Stimulated activated naive CD4-positive, alpha-beta T cell treated with Interleukin-2 at 50 U/mL for 16 hours (primary cell): ENCODE results near the gene LDB2.

ENCODE experiments used
- DNase-seq: peaks from one replicate; lab custom pipeline; 2025; lab: John Stamatoyannopoulos, UW

LDB2 gene

DNA sequence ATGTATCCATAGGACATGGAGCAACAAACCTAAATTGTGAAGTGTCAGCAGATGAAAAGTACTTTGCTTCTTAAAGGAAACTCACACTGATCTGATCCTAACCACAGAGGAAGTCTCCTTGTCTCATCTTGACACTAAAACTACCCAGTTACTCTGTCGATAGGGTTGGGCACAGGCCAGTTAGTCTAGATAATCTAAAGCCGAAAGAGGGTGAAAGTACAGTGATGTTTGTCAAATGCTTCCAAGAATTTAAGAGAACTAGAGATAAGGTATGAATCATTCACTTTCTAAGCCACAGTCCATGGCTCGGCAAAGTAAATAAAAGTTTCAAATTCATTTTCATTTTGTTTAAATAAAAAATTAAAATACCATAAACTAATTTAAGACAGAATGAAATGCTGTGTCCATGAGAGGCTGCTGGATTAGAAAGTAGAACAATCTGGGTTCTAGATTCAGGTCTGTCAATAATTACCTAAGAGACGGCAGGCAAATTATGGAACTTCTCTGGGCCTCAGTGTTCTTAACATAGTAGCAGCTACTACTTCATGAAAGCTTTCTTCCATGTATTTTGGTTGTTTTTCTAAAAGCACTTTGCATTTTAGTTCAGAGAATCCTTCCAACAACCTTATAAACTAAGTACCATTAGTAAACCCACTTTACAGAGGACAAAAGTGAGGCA, 176.7 kb downstream of the LDB2 start:
- no peak for DNase-seq

DNA sequence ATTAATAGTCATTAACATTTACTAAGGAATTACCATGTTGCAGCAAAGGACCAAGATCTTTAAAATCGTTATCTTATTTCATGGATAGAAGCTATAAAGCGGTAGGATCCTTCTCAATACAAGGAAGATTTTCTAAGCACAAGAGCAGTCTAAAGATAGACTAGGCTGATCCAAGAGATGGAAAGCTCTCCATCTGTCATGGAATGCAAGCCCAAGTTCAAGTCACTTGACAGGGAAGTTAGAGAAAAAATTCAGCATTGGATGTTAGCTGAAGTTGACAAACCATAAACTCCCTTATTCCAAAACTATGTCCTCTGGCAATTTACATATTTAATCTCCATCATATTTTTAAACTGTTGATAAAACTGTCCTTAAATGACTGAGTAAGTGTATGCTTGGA, 177.7 kb downstream of the LDB2 start:
- DNase-seq = no peak

DNA sequence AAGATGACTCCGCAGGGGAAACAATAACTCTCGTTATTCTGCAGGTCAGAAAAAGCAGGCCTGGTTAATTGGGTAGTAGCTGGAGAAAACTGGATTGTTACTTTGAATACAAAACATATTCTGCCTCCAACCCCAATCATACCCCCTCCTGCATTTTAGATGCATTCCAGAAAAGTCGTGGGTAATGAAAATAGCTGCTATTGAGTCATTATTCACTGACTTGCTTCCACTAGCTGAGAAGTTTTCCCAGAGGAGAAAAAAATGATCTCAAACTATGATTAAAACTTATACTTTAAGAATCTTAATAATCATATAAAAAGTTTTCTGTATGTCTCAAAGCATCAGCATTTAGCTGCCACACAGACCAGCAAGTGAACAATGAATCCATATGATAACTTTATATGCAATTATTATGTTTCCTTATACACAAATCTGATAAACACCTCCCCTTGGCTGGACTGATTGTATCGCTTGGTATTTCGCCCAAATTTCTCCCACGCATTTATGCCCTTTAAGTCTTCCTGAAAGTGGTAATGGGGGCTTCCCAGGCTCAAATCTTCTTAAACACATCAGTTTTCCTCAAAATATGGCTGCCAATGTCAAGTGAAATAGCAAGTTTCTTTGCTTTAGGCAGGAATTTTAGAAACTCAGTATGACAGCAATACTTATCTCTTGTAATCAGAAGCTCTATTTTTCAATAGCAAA, 181.0 kb downstream of the LDB2 start:
- DNase-seq = no peak

- DNase-seq = no peak
These were observed 183.0 kb downstream of the LDB2 start for GRCh38 chr4:16715482-16715881.

DNA sequence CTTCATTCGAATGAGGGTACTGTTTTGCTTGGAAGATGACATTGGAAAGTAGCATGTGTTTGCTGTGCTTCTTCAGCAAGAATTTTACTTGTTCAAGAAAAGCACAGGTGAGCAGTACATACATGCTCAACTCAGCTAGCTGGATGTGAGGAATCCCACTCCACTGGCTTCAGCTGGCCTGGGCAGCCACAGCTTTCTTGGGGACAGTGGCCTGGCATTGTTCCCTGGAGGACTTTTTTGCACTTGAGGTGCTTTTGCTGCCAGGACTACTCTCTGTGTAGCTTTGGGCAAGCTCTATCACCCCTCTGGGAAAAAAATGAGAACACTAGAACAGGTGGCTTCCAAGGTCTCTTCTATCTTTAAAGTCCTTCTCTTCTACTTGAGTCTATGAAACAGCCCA, 184.3 kb downstream of the LDB2 start:
- DNase-seq = no peak

DNA sequence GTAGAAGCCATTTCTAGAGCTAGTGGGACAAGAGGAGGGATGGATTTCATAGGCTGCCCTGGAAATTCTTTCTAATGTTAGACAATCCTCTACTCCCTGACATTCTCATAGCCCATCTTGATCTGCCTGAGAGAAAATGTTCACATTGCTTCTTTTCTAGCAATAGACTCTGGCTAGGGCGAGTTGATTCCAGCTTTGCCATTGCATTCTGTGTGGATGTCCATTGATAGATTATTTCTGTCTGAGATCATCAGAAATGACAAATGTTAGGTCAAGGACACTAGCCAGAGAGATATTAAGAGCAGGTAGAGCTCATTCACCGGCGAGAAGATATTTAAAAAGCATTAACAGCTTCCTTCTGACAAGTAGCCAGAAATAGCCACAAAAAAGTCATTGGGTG, 184.7 kb downstream of the LDB2 start:
- DNase-seq = no peak

DNA sequence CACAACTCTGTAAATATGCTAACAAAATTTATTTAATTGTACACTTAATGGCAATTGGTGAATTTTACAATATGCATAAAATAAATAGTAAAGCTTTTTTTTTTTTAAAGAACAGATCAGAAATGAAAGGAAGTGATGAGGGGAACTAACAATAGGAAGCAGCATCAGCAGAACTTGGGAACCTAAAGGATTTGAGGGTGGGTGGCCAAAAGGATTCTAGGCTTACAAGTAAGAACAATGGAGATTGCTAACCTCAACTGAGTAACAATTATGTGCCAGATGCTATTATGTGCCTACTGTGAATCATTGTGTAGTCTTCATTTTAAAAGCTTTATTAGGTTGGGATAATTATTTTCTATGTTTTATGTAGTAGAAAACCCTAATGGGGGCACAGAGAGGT, 185.2 kb downstream of the LDB2 start:
- DNase-seq = no peak

DNA sequence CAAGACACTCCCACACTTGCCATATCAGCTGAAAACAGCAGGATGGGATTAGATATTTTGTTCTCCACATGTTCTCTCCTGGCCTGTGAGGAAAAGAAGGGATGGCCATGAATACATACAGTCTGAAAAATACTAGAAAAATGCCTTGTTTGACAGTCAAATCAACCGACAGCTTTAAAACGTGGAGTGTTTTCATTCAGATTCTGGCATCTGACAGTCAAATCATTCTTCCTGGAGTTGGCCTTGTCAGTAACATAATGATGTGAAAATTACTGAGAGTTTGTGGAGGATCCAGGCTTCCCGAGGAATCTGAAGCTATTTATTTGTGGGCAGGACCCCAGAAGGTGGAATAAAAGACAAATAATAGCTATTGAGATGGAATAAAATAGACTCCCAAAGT, 188.2 kb downstream of the LDB2 start:
- DNase-seq = no peak

- no peak for DNase-seq
These were observed 190.6 kb downstream of the LDB2 start for GRCh38 chr4:16707874-16708273.

DNA sequence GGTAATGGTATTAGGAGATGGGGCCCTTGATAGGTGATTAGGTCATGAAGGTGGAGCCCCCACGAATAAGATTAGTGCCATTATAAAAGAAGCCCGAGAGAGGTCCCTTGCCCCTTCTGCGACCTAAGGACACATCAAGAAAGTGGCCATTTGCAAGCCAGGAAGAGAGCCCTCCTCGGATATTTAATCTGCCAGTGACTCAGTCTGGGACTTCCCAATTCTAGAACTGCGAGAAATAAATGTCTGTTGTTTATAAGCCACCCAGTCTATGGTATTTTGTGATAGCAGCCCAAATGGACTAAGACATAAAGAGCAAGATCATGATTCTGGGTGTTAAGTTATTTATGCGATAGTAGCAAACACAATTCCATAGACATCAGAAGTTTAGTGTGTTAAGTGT, 192.2 kb downstream of the LDB2 start:
- DNase-seq = no peak

DNA sequence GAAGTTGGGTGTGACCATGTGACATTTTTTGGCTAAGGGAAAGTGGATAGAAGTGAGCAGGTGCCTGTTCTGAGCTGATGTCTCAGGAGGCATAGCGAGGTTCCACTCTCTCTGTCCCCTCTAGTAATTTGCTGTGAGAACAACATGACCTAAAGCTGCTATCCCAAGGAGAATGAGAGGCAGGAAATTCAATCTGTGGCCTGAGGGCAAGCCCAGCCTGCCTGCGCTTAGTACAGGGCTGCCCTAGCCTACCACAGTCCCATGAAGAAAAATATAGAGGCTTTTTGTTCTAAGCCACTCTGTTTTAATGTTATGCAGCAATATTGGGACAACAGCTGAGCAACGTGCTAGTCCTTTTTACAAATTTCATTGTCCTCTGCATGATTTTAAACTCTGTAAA, 193.1 kb downstream of the LDB2 start:
- no peak for DNase-seq

- DNase-seq = no peak
These were observed 194.0 kb downstream of the LDB2 start for GRCh38 chr4:16704489-16704888.

DNA sequence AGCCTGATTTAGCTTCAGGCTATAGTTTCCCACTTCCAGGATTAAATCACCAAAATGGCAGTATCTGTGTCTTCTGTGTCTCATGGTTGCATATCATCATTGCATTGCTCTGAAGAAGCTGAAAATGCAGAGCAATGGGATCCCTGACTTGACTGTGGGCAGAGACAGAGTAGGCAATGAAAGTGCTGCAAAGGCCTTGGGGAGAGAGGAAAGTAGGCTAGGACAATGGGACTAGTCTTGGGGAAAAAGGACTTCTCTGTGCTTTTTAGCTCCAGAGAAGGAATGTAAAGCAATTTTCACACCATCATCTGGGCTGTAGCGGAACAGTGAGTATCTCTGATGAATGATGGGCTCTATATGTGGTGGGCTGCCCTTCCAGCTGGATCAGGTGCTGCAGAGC, 202.5 kb downstream of the LDB2 start:
- DNase-seq = no peak

DNA sequence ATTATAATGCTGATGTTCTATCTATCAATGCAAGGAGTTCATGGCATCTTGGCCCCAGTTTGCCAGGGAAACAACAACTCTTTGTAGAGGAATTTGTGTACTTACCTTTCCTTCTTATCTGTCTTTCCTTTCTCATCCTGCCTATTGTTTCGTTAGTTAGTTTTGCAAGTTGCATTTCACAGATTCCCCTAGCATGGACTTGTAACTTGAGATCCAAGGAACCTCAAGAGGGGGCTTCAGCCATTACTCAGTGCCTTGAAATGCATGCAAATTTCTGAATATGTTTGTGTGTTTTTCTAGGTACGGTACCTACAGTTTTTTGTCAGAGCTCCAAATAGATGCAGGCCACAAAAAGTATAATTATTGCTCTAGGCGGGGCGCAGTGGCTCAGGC, 203.6 kb downstream of the LDB2 start:
- DNase-seq = no peak

- no peak for DNase-seq
These were observed 204.1 kb downstream of the LDB2 start for GRCh38 chr4:16694173-16694883.

- DNase-seq = no peak
These were observed 204.8 kb downstream of the LDB2 start for GRCh38 chr4:16693641-16694040.

GRCh38 chr4:16692961-16693506, 205.4 kb downstream of the LDB2 start:
- no peak for DNase-seq

GRCh38 chr4:16692524-16692923, 205.9 kb downstream of the LDB2 start:
- no peak for DNase-seq

DNA sequence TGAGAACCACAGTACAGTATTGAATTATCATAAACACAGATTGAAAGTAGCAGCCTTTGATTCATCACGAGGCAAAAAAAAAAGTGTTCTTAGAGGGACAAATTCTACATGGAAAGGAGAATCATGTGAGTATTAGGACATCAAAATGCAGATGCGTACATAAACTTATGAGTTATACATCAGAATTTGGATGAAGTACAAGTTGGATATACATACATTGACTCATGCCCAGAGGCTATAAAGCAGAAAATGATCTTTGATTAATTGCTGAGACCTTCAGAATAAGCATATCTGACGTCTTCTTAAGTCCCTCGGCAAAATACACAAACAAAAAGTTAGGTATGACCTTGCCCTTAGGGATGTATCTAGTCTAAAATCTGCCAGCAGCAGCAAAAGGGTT, 206.4 kb downstream of the LDB2 start:
- no peak for DNase-seq

GRCh38 chr4:16691450-16691849, 207.0 kb downstream of the LDB2 start:
- DNase-seq = no peak

- DNase-seq = no peak
These were observed 210.6 kb downstream of the LDB2 start for GRCh38 chr4:16687845-16688244.

DNA sequence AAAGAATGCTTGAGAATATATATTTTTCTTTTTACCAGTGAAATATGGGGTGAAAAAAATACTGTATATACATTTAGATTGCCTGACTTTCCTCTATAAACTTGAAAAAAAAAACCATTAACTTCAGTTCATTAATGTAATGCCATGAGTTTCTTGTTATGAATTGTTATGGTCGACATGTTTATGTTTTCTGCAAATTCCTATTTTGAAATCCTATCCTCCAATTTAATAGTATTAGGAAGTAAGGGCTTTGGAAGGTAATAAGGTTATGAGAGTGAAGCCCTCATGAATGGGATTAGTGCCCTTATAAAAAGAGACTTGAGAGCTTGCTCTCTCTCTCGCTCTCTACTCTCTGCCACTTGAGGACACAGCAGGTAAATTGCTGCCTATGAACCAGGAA, 211.4 kb downstream of the LDB2 start:
- no peak for DNase-seq

- no peak for DNase-seq
These were observed 212.2 kb downstream of the LDB2 start for GRCh38 chr4:16686195-16686594.
